Neural cell (in vitro differentiated cells): Measurements from ENCODE around the gene RPL29. TPM values are rescaled to one million over a fixed set of nuclear protein-coding genes. Genes with fewer than 3 reads are reported as not detected.

Experiments
- H2AFZ ChIP-seq: fragments of 200-600, 300-800 bp; sonication (generic), shearing (Covaris generic); 2 replicates; pipeline ENCODE4 v1.6.0; 2014; ENCODE audit warnings: low read depth, mild to moderate bottlenecking, antibody characterized with exemption, low read length, moderate library complexity
- H3F3A ChIP-seq: fragments of 200-600 bp; shearing (Covaris generic); 2 replicates; pipeline ENCODE4 v1.6.1; 2016; ENCODE audit warnings: mild to moderate bottlenecking, moderate library complexity, mixed read lengths, antibody characterized with exemption, low read length; ENCODE audit not compliant: insufficient read depth, poor library complexity, severe bottlenecking
- H3K27ac ChIP-seq: fragments of 200-600, 300-800 bp; sonication (generic), shearing (Covaris generic); 2 replicates; pipeline ENCODE4 v1.5.1; 2014; ENCODE audit warnings: mild to moderate bottlenecking, low read length, moderate library complexity
- H3K27me3 ChIP-seq: fragments of 300-800, 200-600 bp; sonication (generic), shearing (Covaris generic); 2 replicates; pipeline ENCODE4 v1.6.0; 2014; ENCODE audit warnings: mild to moderate bottlenecking, low read depth, low read length, moderate library complexity; ENCODE audit not compliant: insufficient read depth
- H3K36me3 ChIP-seq: fragments of 300-800, 200-600 bp; sonication (generic), shearing (Covaris generic); 2 replicates; pipeline ENCODE4 v1.5.1; 2014; ENCODE audit warnings: mild to moderate bottlenecking, antibody characterized with exemption, low read length, moderate library complexity; ENCODE audit not compliant: insufficient read depth
- H3K4me2 ChIP-seq: fragments of 300-800, 200-600 bp; sonication (generic), shearing (Covaris generic); 2 replicates; pipeline ENCODE4 v1.6.0; 2014; ENCODE audit warnings: mild to moderate bottlenecking, low read length
- H3K4me3 ChIP-seq: fragments of 300-800, 200-600 bp; sonication (generic), shearing (Covaris generic); 2 replicates; pipeline ENCODE4 v1.5.1; 2014; ENCODE audit warnings: mild to moderate bottlenecking, low read length, moderate library complexity
- H3K79me2 ChIP-seq: fragments of 200-600 bp; shearing (Covaris generic); replicated peaks from 2 replicates; pipeline ENCODE4 v1.6.0; 2014; ENCODE audit warnings: mild to moderate bottlenecking, low read length, moderate library complexity; ENCODE audit not compliant: insufficient read depth
- H3K9ac ChIP-seq: fragments of 300-800, 200-600 bp; sonication (generic), shearing (Covaris generic); 2 replicates; pipeline ENCODE4 v1.6.1; 2016; ENCODE audit warnings: mild to moderate bottlenecking, low read length, mixed read lengths
- H3K9me2 ChIP-seq: fragments of 200-600 bp; shearing (Covaris generic); 2 replicates; pipeline ENCODE4 v1.6.1; 2016; ENCODE audit warnings: mild to moderate bottlenecking, low read length, mixed read lengths; ENCODE audit not compliant: insufficient read depth
- H3K9me3 ChIP-seq: fragments of 200-600, 300-800 bp; sonication (generic), shearing (Covaris generic); 2 replicates; pipeline ENCODE4 v1.6.1; 2016; ENCODE audit warnings: mild to moderate bottlenecking, mixed run types, low read length, moderate library complexity, mixed read lengths
- H4K20me1 ChIP-seq: fragments of 200-600 bp; shearing (Covaris generic); 2 replicates; pipeline ENCODE4 v1.6.1; 2016; ENCODE audit warnings: mild to moderate bottlenecking, mixed run types; ENCODE audit not compliant: insufficient read depth
- CTCF ChIP-seq: fragments of 450-650 bp; IDR thresholded peaks from 2 replicates; pipeline ENCODE4 v1.5.1; 2014; ENCODE audit warnings: antibody characterized with exemption, mild to moderate bottlenecking, moderate library complexity; ENCODE audit not compliant: poor library complexity, severe bottlenecking
- EP300 ChIP-seq: fragments of 450-650 bp; conservative IDR thresholded peaks from 2 replicates; pipeline ENCODE4 v1.6.1; 2014; ENCODE audit warnings: antibody characterized with exemption, mild to moderate bottlenecking, moderate library complexity; ENCODE audit not compliant: poor library complexity, severe bottlenecking
- EZH2 ChIP-seq: fragments of 200-600, 300-800 bp; shearing (Covaris generic), sonication (generic); IDR thresholded peaks from 2 replicates; pipeline ENCODE4 v1.6.1; 2014; ENCODE audit warnings: antibody characterized with exemption, low read length, borderline replicate concordance, mild to moderate bottlenecking; ENCODE audit not compliant: insufficient read depth, poor library complexity, severe bottlenecking
- MXI1 ChIP-seq: fragments of 450-650 bp; conservative IDR thresholded peaks from 2 replicates; pipeline ENCODE4 v1.6.1; 2014; ENCODE audit warnings: antibody characterized with exemption, mild to moderate bottlenecking; ENCODE audit not compliant: poor library complexity, severe bottlenecking
- POLR2AphosphoS5 ChIP-seq: IDR thresholded peaks from 2 replicates; pipeline ENCODE4 v1.6.1; 2012
- RAD21 ChIP-seq: fragments of 450-650 bp; conservative IDR thresholded peaks from 2 replicates; pipeline ENCODE4 v1.6.1; 2014; ENCODE audit warnings: antibody characterized with exemption, mild to moderate bottlenecking, moderate library complexity
- REST ChIP-seq: IDR thresholded peaks from 2 replicates; pipeline ENCODE4 v1.6.1; 2012; ENCODE audit warnings: borderline replicate concordance
- SMC3 ChIP-seq: fragments of 450-650 bp; conservative IDR thresholded peaks from 2 replicates; pipeline ENCODE4 v1.6.1; 2014; ENCODE audit warnings: antibody characterized with exemption, mild to moderate bottlenecking, moderate library complexity; ENCODE audit not compliant: poor library complexity
- TAF1 ChIP-seq: IDR thresholded peaks from 2 replicates; pipeline ENCODE4 v1.6.1; 2012; ENCODE audit warnings: low read depth
- polyA plus RNA-seq: library from polyadenylated mRNA; depleted of rRNA; stranded (reverse); fragments of >200 nt; gene quantifications from 2 replicates; pipeline ENCODE4 v1.2.3, GENCODE V29; 2014

The RPL29 gene
- polyA plus RNA-seq, 1 donor from 2014 or later: 846 TPM

- H3K27me3 ChIP-seq: no peaks in the 10 kb centered on the region
- no peaks in the 10 kb centered on the region for H4K20me1 ChIP-seq
- H3F3A ChIP-seq: no peaks in the 10 kb centered on the region
- H3K4me2 ChIP-seq: no peak overlapping the region
- H3K9me3 ChIP-seq: no peaks in the 10 kb centered on the region
- H2AFZ ChIP-seq: no peak overlapping the region
- no peaks in the 10 kb centered on the region for H3K9me2 ChIP-seq
- H3K36me3 ChIP-seq: no peaks in the 10 kb centered on the region
- TF ChIP-seq TAF1 (no peak), REST (no peak), RAD21 (no peak), CTCF (no peak), SMC3 (no peak), POLR2AphosphoS5 (no peak), EZH2 (no peak), EP300 (no peak), MXI1 (no peak)
- H3K79me2 ChIP-seq: no peaks in the 10 kb centered on the region
- H3K4me3 ChIP-seq: no peak overlapping the region
- H3K27ac ChIP-seq: no peak overlapping the region
- no peak overlapping the region for H3K9ac ChIP-seq
Observed at GRCh38 chr3:52022323-52023100, 26.8 kb upstream of the RPL29 start.

GRCh38 chr3:52021489-52022268 lies 26.0 kb upstream of the RPL29 start:
- Histone ChIP-seq H3K27me3 (no peaks in the 10 kb centered on the region), H3K4me3 (no peak overlapping the region), H3K27ac (no peak overlapping the region), H3F3A (no peaks in the 10 kb centered on the region), H3K4me2 (no peak overlapping the region), H3K79me2 (no peaks in the 10 kb centered on the region), H2AFZ (no peak overlapping the region), H4K20me1 (no peaks in the 10 kb centered on the region), H3K9me3 (no peaks in the 10 kb centered on the region), H3K36me3 (no peaks in the 10 kb centered on the region), H3K9ac (no peak overlapping the region), H3K9me2 (no peaks in the 10 kb centered on the region)
- no peak for TF ChIP-seq EP300
- TF ChIP-seq REST: no peak
- no peak for TF ChIP-seq POLR2AphosphoS5
- no peak for TF ChIP-seq EZH2
- TF ChIP-seq TAF1: no peak
